Caco-2 (cell line): Measurements from ENCODE around the gene MELTF. TPM values are rescaled to one million over a fixed set of nuclear protein-coding genes. Genes with fewer than 3 reads are reported as not detected.
A peak's percentile ranks its signal among the peaks of the same experiment; 100 is the strongest.

Experiments
- BruUV-seq: library from RNA; stranded (reverse); fragments of 400-500 nt; replicated peaks from 2 replicates; lab custom pipeline; 2021; lab: Mats Ljungman, UMichigan
- CTCF ChIA-PET: fragments of 300-600 bp; sonication (Branson Sonifier 250); formaldehyde crosslinking; loops from one replicate; lab custom pipeline; 2022; ENCODE audit warnings: antibody characterized with exemption; lab: Charles Lee
- POLR2A ChIA-PET: fragments of 300-600 bp; sonication (Branson Sonifier 250); formaldehyde crosslinking; loops from one replicate; lab custom pipeline; 2022; ENCODE audit warnings: antibody characterized with exemption; lab: Charles Lee
- DNase-seq, 2 experiments: peaks; one replicate each; pipeline versions ENCODE4 v3.0.0 to v3.0.0-alpha.2; 2020 to 2022
- H3K27me3 ChIP-seq: replicated peaks from 2 replicates; pipeline ENCODE4 v1.6.0; 2011; ENCODE audit warnings: low read length; ENCODE audit not compliant: control insufficient read depth, insufficient read depth
- H3K36me3 ChIP-seq: 2 replicates; pipeline ENCODE4 v1.5.1; 2011; ENCODE audit warnings: low read length; ENCODE audit not compliant: control insufficient read depth, insufficient read depth
- H3K4me1 ChIP-seq: fragments of 250-450 bp; sonication (Bioruptor Pico); 2 replicates; pipeline ENCODE4 v1.5.1; 2020; ENCODE audit warnings: mild to moderate bottlenecking
- H3K4me3 ChIP-seq: 2 replicates; pipeline ENCODE4 v1.5.1; 2011; ENCODE audit warnings: low read depth, mild to moderate bottlenecking, control low read depth, low read length
- H3K9me3 ChIP-seq: fragments of 250-450 bp; sonication (Bioruptor Pico); 2 replicates; pipeline ENCODE4 v1.5.1; 2020; ENCODE audit warnings: mild to moderate bottlenecking, moderate library complexity
- H3K27ac Mint-ChIP-seq: one replicate; pipeline ENCODE4 v1.8.0; 2022; ENCODE audit warnings: mixed read lengths; ENCODE audit not compliant: unreplicated experiment
- H3K27me3 Mint-ChIP-seq: one replicate; pipeline ENCODE4 v1.8.0; 2022; ENCODE audit warnings: mixed read lengths; ENCODE audit not compliant: insufficient read depth, unreplicated experiment
- H3K36me3 Mint-ChIP-seq: one replicate; pipeline ENCODE4 v1.8.0; 2022; ENCODE audit warnings: mild to moderate bottlenecking, mixed read lengths; ENCODE audit not compliant: insufficient read depth, unreplicated experiment
- H3K4me1 Mint-ChIP-seq: one replicate; pipeline ENCODE4 v1.8.0; 2022; ENCODE audit warnings: low read depth, mixed read lengths; ENCODE audit not compliant: unreplicated experiment
- H3K4me3 Mint-ChIP-seq: one replicate; pipeline ENCODE4 v1.8.0; 2022; ENCODE audit warnings: mild to moderate bottlenecking, moderate library complexity, mixed read lengths; ENCODE audit not compliant: unreplicated experiment
- H3K9me3 Mint-ChIP-seq: one replicate; pipeline ENCODE4 v1.8.0; 2022; ENCODE audit warnings: mixed read lengths; ENCODE audit not compliant: unreplicated experiment
- intact Hi-C: fragments of 100-400 bp; cut with micrococcal nuclease; formaldehyde crosslinking; loops from one replicate; pipeline ENCODE4 v1.10.0; 2022; ENCODE audit not compliant: unreplicated experiment
- total RNA-seq: library from RNA; stranded (reverse); gene quantifications from 2 replicates; pipeline ENCODE4 v1.2.3, GENCODE V29; 2022
- TF ChIP-seq, protein P1 (sequence below), 2 experiments: fragments of 200-600 bp in 1 of 2; IDR thresholded peaks; 1 replicate in 1 of 2; 2 replicates in 1 of 2; pipeline versions ENCODE4 v1.5.1 to v1.8.0; 2011 to 2022; ENCODE audit warnings: antibody characterized with exemption in 1 of 2, control low read depth in 1 of 2, inconsistent platforms in 1 of 2, low read depth in 1 of 2, low read length in 1 of 2, mild to moderate bottlenecking in 1 of 2, moderate library complexity in 1 of 2; ENCODE audit not compliant: insufficient read depth in 1 of 2, severe bottlenecking in 1 of 2, unreplicated experiment in 1 of 2

Gene MELTF
- total RNA-seq, 1 experiment from 2014 or later, result 29.3 TPM

DNA sequence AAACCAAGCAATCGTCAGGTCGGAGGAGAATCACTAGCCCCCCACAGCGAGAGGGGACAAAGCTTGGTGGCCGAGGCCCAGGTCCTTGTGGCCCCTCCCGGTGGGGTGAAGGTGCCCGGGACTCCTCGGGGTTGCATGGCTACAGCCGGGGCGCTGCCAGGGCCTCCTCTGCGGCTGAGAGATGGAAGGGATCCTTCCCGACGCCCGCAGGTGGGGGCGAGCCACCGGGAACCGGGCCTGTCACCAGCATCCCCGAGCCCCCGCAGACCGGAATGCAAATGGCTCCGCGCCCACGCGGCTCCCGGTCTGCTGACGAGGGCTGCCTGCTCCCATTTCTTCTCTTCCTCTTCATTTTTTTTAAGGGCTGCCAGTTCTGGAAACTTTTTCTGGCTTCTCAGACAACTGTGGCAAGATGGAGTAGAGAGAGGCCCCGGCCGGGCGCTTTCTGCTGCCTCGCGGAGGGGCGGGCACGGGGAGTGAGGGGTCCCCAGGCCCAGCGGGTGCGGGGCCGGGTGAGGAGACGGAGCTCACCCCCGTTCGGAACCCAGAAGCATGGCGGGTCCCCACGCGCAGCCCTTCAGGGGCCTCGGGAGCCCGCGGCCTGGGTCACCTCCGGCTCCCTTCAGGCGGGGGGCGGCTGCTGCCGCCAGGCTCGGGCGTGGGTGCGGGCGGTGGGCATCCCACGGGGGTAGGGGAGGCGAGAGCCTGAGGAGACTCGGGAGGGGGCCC is 27.5 kb downstream of the MELTF start:
- ChIA-PET POLR2A (no interaction called here), CTCF (no interaction called here)
- Mint-ChIP-seq H3K36me3 (peaks cover 15% of the 10 kb centered on the region), H3K4me3 (peak overlapping the region; percentile 53), H3K4me1 (peaks cover 10% of the 10 kb centered on the region), H3K27ac (peak overlapping the region; percentile 45), H3K9me3 (no peaks in the 10 kb centered on the region), H3K27me3 (no peaks in the 10 kb centered on the region)
- H3K9me3 ChIP-seq, result no peaks in the 10 kb centered on the region
- TSS peak; percentile 46 for BruUV-seq
- no peaks in the 10 kb centered on the region for H3K27me3 ChIP-seq
- intact Hi-C loops, result loop anchor here (1.0 to 10.0 kb wide), 2 partner anchors 14 to 183 kb away; no protein-coding TSS in a partner anchor
- H3K4me3 ChIP-seq, result 0 out of 2 replicates have a peak overlapping the region, but pooled peaks have one; percentile 82
- peak in 1 of 2 experiments; percentile 23 for DNase-seq
- peaks cover 16% of the 10 kb centered on the region for H3K4me1 ChIP-seq
- H3K36me3 ChIP-seq, result no peaks in the 10 kb centered on the region
- TF ChIP-seq, protein P1, sequence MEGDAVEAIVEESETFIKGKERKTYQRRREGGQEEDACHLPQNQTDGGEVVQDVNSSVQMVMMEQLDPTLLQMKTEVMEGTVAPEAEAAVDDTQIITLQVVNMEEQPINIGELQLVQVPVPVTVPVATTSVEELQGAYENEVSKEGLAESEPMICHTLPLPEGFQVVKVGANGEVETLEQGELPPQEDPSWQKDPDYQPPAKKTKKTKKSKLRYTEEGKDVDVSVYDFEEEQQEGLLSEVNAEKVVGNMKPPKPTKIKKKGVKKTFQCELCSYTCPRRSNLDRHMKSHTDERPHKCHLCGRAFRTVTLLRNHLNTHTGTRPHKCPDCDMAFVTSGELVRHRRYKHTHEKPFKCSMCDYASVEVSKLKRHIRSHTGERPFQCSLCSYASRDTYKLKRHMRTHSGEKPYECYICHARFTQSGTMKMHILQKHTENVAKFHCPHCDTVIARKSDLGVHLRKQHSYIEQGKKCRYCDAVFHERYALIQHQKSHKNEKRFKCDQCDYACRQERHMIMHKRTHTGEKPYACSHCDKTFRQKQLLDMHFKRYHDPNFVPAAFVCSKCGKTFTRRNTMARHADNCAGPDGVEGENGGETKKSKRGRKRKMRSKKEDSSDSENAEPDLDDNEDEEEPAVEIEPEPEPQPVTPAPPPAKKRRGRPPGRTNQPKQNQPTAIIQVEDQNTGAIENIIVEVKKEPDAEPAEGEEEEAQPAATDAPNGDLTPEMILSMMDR (IDR thresholded peaks at IDR 0.05; ENCODE audit: insufficient read depth in 1 of 2, low read depth in 1 of 2, low read length in 1 of 2, severe bottlenecking in 1 of 2, unreplicated experiment in 1 of 2), result no peak

DNA sequence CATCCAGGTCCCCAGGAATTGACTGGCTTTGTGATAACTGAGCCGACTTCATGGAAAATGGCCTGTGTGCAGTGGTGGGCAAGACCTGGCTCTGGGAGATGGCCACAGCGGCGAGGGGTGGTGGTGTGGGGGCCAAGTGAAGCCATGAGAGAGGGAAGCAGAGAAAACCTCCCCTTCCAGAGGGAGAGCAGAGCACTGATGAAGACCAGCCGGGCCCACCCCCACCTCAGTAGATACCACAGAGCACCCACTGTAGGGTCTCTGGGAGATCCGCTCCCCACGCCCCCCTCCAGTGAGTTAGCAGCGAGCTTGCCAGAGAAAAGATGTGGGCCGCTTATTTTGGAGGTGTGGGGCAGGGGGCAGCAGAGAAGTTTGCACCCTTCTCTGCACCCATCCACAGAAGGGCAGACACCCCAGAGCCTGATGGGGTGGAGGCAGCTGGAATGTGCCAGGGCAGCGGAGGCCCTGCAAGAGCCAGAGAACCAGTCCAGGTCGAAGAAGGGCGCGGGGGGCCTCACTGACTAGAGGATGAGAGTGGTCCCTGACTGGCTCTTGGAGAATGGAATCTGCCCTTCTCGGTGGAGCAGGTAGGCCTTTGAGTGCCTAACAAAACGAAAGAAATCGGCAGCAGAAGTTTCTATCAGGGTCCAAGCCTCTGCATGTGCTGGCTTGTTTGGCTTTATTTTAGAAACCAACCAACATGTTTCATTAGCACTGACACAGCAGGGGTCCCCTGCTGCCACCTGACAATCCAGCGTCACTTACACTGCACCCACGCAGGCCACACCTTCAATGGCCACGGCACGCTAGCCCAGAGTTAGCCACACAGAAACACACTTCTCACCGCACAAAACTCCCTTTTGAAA is 28.3 kb downstream of the MELTF start:
- H3K27ac Mint-ChIP-seq, result peak overlapping the region; percentile 45

More for the DNA sequence above, 28.3 kb downstream of the MELTF start:
- Mint-ChIP-seq H3K4me3 (peak overlapping the region; percentile 53), H3K36me3 (peaks cover 15% of the 10 kb centered on the region), H3K27me3 (no peaks in the 10 kb centered on the region), H3K4me1 (peaks cover 10% of the 10 kb centered on the region), H3K9me3 (no peaks in the 10 kb centered on the region)
- POLR2A ChIA-PET, result no interaction called here
- no peaks in the 10 kb centered on the region for H3K36me3 ChIP-seq
- TF ChIP-seq, protein P1 (IDR thresholded peaks at IDR 0.05; ENCODE audit: insufficient read depth in 1 of 2, low read depth in 1 of 2, low read length in 1 of 2, severe bottlenecking in 1 of 2, unreplicated experiment in 1 of 2), result no peak
- DNase-seq, result peak in 1 of 2 experiments; percentile 26
- no peaks in the 10 kb centered on the region for H3K9me3 ChIP-seq
- CTCF ChIA-PET, result no interaction called here
- H3K4me3 ChIP-seq, result no peak overlapping the region
- H3K27me3 ChIP-seq, result no peaks in the 10 kb centered on the region
- no TSS peak for BruUV-seq
- intact Hi-C loops, result loop anchor here (1.0 to 10.0 kb wide), 2 partner anchors 13 to 183 kb away; no protein-coding TSS in a partner anchor
- peaks cover 14% of the 10 kb centered on the region; the same call in 1 of the 2 replicates for H3K4me1 ChIP-seq
